Measurements from ENCODE around the gene PPA2.

DNA sequence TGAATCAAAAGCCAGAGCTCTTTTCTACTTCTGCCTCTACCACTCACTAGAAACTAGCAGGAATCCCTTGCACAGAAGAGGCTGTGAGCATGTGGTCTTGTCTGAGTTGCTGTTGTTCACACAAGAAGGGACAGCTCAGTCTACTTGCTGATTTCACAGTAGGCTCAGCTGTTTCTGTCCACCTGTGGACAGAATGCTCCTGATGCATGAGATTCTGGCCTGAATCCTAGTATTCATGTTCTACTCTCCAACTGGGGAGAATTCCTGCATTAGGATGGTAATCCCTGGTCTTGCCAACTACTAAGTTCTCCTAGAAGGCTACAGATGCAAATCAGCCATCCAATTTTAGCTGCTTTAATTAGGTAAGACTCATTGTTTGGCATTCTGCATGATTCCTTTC, 112.8 kb downstream of the PPA2 start:
- TF ChIP-seq, protein P1, sequence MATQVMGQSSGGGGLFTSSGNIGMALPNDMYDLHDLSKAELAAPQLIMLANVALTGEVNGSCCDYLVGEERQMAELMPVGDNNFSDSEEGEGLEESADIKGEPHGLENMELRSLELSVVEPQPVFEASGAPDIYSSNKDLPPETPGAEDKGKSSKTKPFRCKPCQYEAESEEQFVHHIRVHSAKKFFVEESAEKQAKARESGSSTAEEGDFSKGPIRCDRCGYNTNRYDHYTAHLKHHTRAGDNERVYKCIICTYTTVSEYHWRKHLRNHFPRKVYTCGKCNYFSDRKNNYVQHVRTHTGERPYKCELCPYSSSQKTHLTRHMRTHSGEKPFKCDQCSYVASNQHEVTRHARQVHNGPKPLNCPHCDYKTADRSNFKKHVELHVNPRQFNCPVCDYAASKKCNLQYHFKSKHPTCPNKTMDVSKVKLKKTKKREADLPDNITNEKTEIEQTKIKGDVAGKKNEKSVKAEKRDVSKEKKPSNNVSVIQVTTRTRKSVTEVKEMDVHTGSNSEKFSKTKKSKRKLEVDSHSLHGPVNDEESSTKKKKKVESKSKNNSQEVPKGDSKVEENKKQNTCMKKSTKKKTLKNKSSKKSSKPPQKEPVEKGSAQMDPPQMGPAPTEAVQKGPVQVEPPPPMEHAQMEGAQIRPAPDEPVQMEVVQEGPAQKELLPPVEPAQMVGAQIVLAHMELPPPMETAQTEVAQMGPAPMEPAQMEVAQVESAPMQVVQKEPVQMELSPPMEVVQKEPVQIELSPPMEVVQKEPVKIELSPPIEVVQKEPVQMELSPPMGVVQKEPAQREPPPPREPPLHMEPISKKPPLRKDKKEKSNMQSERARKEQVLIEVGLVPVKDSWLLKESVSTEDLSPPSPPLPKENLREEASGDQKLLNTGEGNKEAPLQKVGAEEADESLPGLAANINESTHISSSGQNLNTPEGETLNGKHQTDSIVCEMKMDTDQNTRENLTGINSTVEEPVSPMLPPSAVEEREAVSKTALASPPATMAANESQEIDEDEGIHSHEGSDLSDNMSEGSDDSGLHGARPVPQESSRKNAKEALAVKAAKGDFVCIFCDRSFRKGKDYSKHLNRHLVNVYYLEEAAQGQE (IDR thresholded peaks at IDR 0.05; ENCODE audit: unreplicated experiment): no peak
- TF ChIP-seq, protein P2, sequence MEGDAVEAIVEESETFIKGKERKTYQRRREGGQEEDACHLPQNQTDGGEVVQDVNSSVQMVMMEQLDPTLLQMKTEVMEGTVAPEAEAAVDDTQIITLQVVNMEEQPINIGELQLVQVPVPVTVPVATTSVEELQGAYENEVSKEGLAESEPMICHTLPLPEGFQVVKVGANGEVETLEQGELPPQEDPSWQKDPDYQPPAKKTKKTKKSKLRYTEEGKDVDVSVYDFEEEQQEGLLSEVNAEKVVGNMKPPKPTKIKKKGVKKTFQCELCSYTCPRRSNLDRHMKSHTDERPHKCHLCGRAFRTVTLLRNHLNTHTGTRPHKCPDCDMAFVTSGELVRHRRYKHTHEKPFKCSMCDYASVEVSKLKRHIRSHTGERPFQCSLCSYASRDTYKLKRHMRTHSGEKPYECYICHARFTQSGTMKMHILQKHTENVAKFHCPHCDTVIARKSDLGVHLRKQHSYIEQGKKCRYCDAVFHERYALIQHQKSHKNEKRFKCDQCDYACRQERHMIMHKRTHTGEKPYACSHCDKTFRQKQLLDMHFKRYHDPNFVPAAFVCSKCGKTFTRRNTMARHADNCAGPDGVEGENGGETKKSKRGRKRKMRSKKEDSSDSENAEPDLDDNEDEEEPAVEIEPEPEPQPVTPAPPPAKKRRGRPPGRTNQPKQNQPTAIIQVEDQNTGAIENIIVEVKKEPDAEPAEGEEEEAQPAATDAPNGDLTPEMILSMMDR (conservative IDR thresholded peaks at IDR 0.05; ENCODE audit: low read depth in 2 of 2): no peak
- TF ChIP-seq POLR2AphosphoS5 (IDR thresholded peaks at IDR 0.05; ENCODE audit: low read depth) (no peak), ZNF331 (CRISPR knock-in tag; IDR thresholded peaks at IDR 0.05; ENCODE audit: low read depth) (no peak), CREB1 (CRISPR knock-in tag; IDR thresholded peaks at IDR 0.05; ENCODE audit: low read depth) (no peak), EZH2 (IDR thresholded peaks at IDR 0.05; ENCODE audit: low read depth, unreplicated experiment) (no peak), STAT1 (IDR thresholded peaks at IDR 0.05; ENCODE audit: unreplicated experiment) (no peak), EZH2phosphoT487 (IDR thresholded peaks at IDR 0.05; ENCODE audit: unreplicated experiment) (no peak), JUNB (IDR thresholded peaks at IDR 0.05; ENCODE audit: unreplicated experiment) (no peak), ZNF462 (CRISPR knock-in tag; IDR thresholded peaks at IDR 0.05) (no peak)
- TF ChIP-seq, protein P3, sequence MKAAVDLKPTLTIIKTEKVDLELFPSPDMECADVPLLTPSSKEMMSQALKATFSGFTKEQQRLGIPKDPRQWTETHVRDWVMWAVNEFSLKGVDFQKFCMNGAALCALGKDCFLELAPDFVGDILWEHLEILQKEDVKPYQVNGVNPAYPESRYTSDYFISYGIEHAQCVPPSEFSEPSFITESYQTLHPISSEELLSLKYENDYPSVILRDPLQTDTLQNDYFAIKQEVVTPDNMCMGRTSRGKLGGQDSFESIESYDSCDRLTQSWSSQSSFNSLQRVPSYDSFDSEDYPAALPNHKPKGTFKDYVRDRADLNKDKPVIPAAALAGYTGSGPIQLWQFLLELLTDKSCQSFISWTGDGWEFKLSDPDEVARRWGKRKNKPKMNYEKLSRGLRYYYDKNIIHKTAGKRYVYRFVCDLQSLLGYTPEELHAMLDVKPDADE (IDR thresholded peaks at IDR 0.05): no peak
